Spleen (tissue), 11 donors: ENCODE measurements around the gene TIAM1. TPM values are rescaled to one million over a fixed set of nuclear protein-coding genes. Genes with fewer than 3 reads are reported as not detected.

Source experiments
- DNase-seq: peaks from one replicate; pipeline ENCODE4 v3.0.0-alpha.2; 2020
- H3K27ac ChIP-seq, 8 donors: fragments of 200-600 bp; sonication (generic) in 7 of 8; 1 replicate in 4 of 8; 2 replicates in 4 of 8; pipeline versions ENCODE4 v1.5.0 to v1.8.0; 2016 to 2021; ENCODE audit warnings: inconsistent platforms in 4 of 8, mild to moderate bottlenecking in 4 of 8, moderate library complexity in 1 of 8
- H3K27me3 ChIP-seq, 7 donors: fragments of 200-600 bp; sonication (generic) in 6 of 7; replicated peaks in 1 of 7; 1 replicate in 4 of 7; 2 replicates in 3 of 7; pipeline versions ENCODE4 v1.5.0 to v1.8.0; 2016 to 2021; ENCODE audit warnings: inconsistent platforms in 3 of 7, mild to moderate bottlenecking in 1 of 7
- H3K36me3 ChIP-seq, 6 donors: fragments of 200-600 bp; sonication (generic) in 5 of 6; 1 replicate in 4 of 6; 2 replicates in 2 of 6; pipeline versions ENCODE4 v1.5.0 to v1.8.0; 2016 to 2021; ENCODE audit warnings: inconsistent platforms in 2 of 6
- H3K4me1 ChIP-seq, 6 donors: fragments of 200-600 bp; sonication (generic) in 5 of 6; 1 replicate in 3 of 6; 2 replicates in 3 of 6; pipeline versions ENCODE4 v1.5.0 to v1.8.0; 2016 to 2021; ENCODE audit warnings: inconsistent platforms in 3 of 6
- H3K4me3 ChIP-seq, 8 donors: fragments of 200-600 bp; sonication (generic) in 7 of 8; 1 replicate in 4 of 8; 2 replicates in 4 of 8; pipeline versions ENCODE4 v1.5.0 to v1.8.0; 2016 to 2021; ENCODE audit warnings: inconsistent platforms in 4 of 8, mild to moderate bottlenecking in 4 of 8, moderate library complexity in 2 of 8
- H3K9me3 ChIP-seq, 8 donors: fragments of 200-600 bp; sonication (generic) in 7 of 8; 1 replicate in 4 of 8; 2 replicates in 4 of 8; pipeline versions ENCODE4 v1.5.0 to v1.8.0; 2016 to 2021; ENCODE audit warnings: inconsistent platforms in 4 of 8
- CTCF ChIP-seq, 11 experiments: fragments of 200-600 bp in 7 of 11; fragments of 450-650 bp in 4 of 11; sonication (generic) in 4 of 11; IDR thresholded peaks in 8 of 11; conservative IDR thresholded peaks in 3 of 11; 1 replicate in 7 of 11; 2 replicates in 4 of 11; pipeline versions ENCODE4 v1.4.0 to v1.8.0; 2016 to 2021; ENCODE audit warnings: antibody characterized with exemption in 11 of 11, inconsistent platforms in 4 of 11, mild to moderate bottlenecking in 1 of 11
- POLR2A ChIP-seq, 3 donors: fragments of 450-650 bp; IDR thresholded peaks; one replicate each; pipeline ENCODE4 v1.5.1; 2017; ENCODE audit warnings: antibody characterized with exemption in 3 of 3, mild to moderate bottlenecking in 1 of 3
- POLR2AphosphoS5 ChIP-seq, 3 donors: sonication (generic); formaldehyde crosslinking; IDR thresholded peaks; one replicate each; pipeline ENCODE4 v1.5.1; 2017; ENCODE audit warnings: antibody characterized with exemption in 3 of 3
- WGBS, 5 donors: extraction: QIAGEN DNeasy Blood & Tissue Kit in 3 of 5; methylation state at CpG; one replicate each; pipeline versions ENCODE4 v1.1.5 to v1.1.7; 2013 to 2018; 5-methylcytosine and 5-hydroxymethylcytosine counted together
- intact Hi-C: fragments of 100-400 bp; cut with DNase I; formaldehyde crosslinking; loops from one replicate; pipeline ENCODE4 v1.15.0; 2023; ENCODE audit warnings: low total_unique reads
- polyA plus RNA-seq, 3 donors: library from polyadenylated mRNA; stranded (reverse); fragments of 200-250 nt; gene quantifications; one replicate each; pipeline ENCODE4 v1.2.1, GENCODE V29; 2013
- total RNA-seq, 7 donors: library from RNA; depleted of rRNA in 3 of 7; stranded (reverse); fragments of >200 nt in 3 of 7; fragmentation: NEBNext Ultra II Directional in 4 of 7; extraction: Animal tissue kit (Norgen Biotek cat#: 25700) in 4 of 7; gene quantifications; one replicate each; pipeline versions ENCODE4 v1.1.0 to v1.2.1, GENCODE V29; 2016 to 2021
- donor health status: healthy with polysubstance abuse.
- donor health status: DM: no; HTN: no; CAD: no; lungs with moderate emphysema.
- donor health status: DM: no; HTN: no; CAD: no.
- donor health status: Bipolar disorder and iron deficiency.
- donor health status: healthy.
- donor health status: DM: no; HTN: no; CAD: no.
- donor health status: DM: yes; HTN: yes; CAD: no.

Gene TIAM1
- total and polyA plus RNA-seq, 10 donors: 1.9 to 35.0 (median 18.4) TPM

- no peak for DNase-seq
- no peak overlapping the region for H3K4me3 ChIP-seq
- no peaks in the 10 kb centered on the region for H3K4me1 ChIP-seq
- H3K27me3 ChIP-seq: no peaks in the 10 kb centered on the region
- intact Hi-C loops: no loop called here
- peaks cover 0 to 7% (median 0%) of the 10 kb centered on the region in 8 donors for H3K9me3 ChIP-seq
- TF ChIP-seq POLR2AphosphoS5 (IDR thresholded peaks at IDR 0.05) (no peak), POLR2A (IDR thresholded peaks at IDR 0.05) (no peak), CTCF (IDR thresholded peaks at IDR 0.05 in 8 of 11, conservative IDR thresholded peaks at IDR 0.05 in 3 of 11) (no peak)
- no peaks in the 10 kb centered on the region for H3K36me3 ChIP-seq
- 79 to 87% (median 82%) methylated on average over 4 of the region's 4 CpGs for WGBS, 5 donors
- peak overlapping the region in 1 of 8 donors; percentile 40 for H3K27ac ChIP-seq
Observed at GRCh38 chr21:31354122-31354521, 10.1 kb upstream of the TIAM1 start.

- TF ChIP-seq CTCF (IDR thresholded peaks at IDR 0.05 in 8 of 11, conservative IDR thresholded peaks at IDR 0.05 in 3 of 11): no peak
- no peak for TF ChIP-seq POLR2A (IDR thresholded peaks at IDR 0.05)
- TF ChIP-seq POLR2AphosphoS5 (IDR thresholded peaks at IDR 0.05): no peak
- Histone ChIP-seq H3K9me3 (no peaks in the 10 kb centered on the region), H3K27me3 (no peaks in the 10 kb centered on the region), H3K4me1 (no peaks in the 10 kb centered on the region), H3K36me3 (no peaks in the 10 kb centered on the region), H3K27ac (no peak overlapping the region), H3K4me3 (no peak overlapping the region)
- 38 to 76% (median 48%) methylated on average over 2 of the region's 2 CpGs for WGBS, 5 donors
- intact Hi-C loops: no loop called here
- DNase-seq: no peak
Observed at GRCh38 chr21:31352836-31353235, 8.8 kb upstream of the TIAM1 start.

GRCh38 chr21:31351960-31352359 lies 7.9 kb upstream of the TIAM1 start:
- Histone ChIP-seq H3K9me3 (no peaks in the 10 kb centered on the region), H3K27me3 (peaks cover 0 to 4% (median 0%) of the 10 kb centered on the region in 7 donors), H3K27ac (no peak overlapping the region), H3K4me1 (no peaks in the 10 kb centered on the region), H3K36me3 (no peaks in the 10 kb centered on the region), H3K4me3 (no peak overlapping the region)
- 55 to 76% (median 60%) methylated on average over 3 of the region's 3 CpGs for WGBS, 5 donors
- DNase-seq: no peak
- TF ChIP-seq POLR2AphosphoS5 (IDR thresholded peaks at IDR 0.05) (no peak), POLR2A (IDR thresholded peaks at IDR 0.05) (no peak), CTCF (IDR thresholded peaks at IDR 0.05 in 8 of 11, conservative IDR thresholded peaks at IDR 0.05 in 3 of 11) (no peak)
- intact Hi-C loops: no loop called here

- TF ChIP-seq CTCF (IDR thresholded peaks at IDR 0.05 in 8 of 11, conservative IDR thresholded peaks at IDR 0.05 in 3 of 11) (no peak), POLR2AphosphoS5 (IDR thresholded peaks at IDR 0.05) (no peak), POLR2A (IDR thresholded peaks at IDR 0.05) (no peak)
- H3K27me3 ChIP-seq: peaks cover 0 to 4% (median 0%) of the 10 kb centered on the region in 7 donors
- no peak for DNase-seq
- no peaks in the 10 kb centered on the region for H3K36me3 ChIP-seq
- intact Hi-C loops: no loop called here
- no peak overlapping the region for H3K4me3 ChIP-seq
- H3K27ac ChIP-seq: no peak overlapping the region
- H3K9me3 ChIP-seq: no peaks in the 10 kb centered on the region
- no peaks in the 10 kb centered on the region for H3K4me1 ChIP-seq
- 62 to 90% (median 87%) methylated on average over 5 of the region's 5 CpGs for WGBS, 5 donors
Observed at GRCh38 chr21:31351438-31351837, 7.4 kb upstream of the TIAM1 start.
